Choroid plexus epithelial cell (primary cell): Measurements from ENCODE around the gene MORN2.

Source experiments
- DNase-seq: peaks from one replicate; pipeline ENCODE4 v3.0.0-alpha.2; 2010; ENCODE audit warnings: low read depth
- H3K4me3 ChIP-seq: 2 replicates; pipeline ENCODE4 v1.5.1; 2011; ENCODE audit warnings: low read depth, mild to moderate bottlenecking, control low read depth, low read length, moderate library complexity
- CTCF ChIP-seq: conservative IDR thresholded peaks from 2 replicates; pipeline ENCODE4 v1.5.1; 2011; ENCODE audit warnings: low read depth, mild to moderate bottlenecking, control low read depth, inconsistent platforms, low read length, moderate library complexity

MORN2 gene

DNA sequence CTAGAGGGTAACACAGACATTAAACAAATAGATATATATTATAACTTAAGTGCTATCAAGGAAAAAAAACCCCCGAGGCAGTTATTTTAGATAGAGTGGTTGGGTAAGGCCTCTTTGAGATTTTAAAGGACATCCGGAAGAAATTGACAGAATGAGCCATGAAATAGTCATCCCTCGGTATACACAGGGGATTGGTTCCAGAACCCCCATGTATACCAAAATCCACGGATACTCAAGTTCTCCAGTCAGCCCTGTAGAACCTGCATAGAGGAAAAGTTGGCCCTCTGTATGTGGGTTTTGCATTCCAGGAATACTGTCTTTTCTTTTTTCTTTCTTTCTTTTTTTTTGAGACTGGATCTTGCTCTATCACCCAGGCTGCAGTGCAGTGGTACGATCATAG, 2.0 kb upstream of the MORN2 start:
- no peak for TF ChIP-seq CTCF
- no peak for DNase-seq
- H3K4me3 ChIP-seq: no peak overlapping the region

DNA sequence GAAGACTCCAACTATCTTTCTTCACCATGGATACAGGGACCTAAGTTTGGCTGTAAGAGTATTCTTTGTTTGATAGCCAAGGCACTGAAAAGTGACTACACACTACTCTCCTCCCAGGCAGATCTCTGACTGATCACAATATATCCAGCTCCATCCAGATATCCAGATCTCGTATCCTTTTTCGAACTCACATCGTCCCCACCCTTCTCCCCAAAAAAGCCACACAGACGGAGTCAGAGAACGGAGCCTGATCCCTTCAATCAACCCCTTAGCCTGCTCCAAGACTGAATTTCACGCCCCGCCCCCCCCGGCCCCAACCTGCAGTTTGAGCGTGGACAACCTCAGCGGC, 575 bp upstream of the MORN2 start:
- H3K4me3 ChIP-seq: peak overlapping the region; percentile 71
- TF ChIP-seq CTCF: no peak
- no peak for DNase-seq

- TF ChIP-seq CTCF: no peak
- H3K4me3 ChIP-seq: peak overlapping the region; percentile 71
- no peak for DNase-seq
Measured at GRCh38 chr2:38876407-38876806, 631 bp downstream of the MORN2 start.

GRCh38 chr2:38886063-38886462, 10.3 kb downstream of the MORN2 start:
- no peak for DNase-seq
- no peak for TF ChIP-seq CTCF
- no peak overlapping the region for H3K4me3 ChIP-seq

GRCh38 chr2:38887347-38887746, 11.6 kb downstream of the MORN2 start:
- no peak for DNase-seq
- TF ChIP-seq CTCF: no peak
- no peak overlapping the region for H3K4me3 ChIP-seq

GRCh38 chr2:38887902-38888554, 12.3 kb downstream of the MORN2 start:
- no peak for TF ChIP-seq CTCF
- no peak for DNase-seq
- H3K4me3 ChIP-seq: no peak overlapping the region

DNA sequence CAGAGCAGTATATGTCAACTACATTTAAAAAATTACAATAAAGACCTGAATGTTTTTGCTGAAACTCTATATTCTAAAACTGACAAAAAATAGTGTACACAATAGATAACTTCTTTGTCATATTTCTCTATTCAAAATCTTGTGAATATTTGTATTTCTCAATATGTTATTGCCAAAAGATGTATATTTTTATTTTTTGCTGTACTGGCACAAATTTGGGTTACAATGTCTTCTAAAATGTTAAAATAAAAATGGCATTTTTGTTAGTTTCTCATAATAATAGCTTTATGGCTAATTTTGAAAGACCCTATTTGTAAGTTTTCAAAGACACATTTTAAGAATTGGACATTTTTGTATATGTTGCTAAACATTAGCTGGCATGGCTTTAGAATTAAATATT, 13.3 kb downstream of the MORN2 start:
- TF ChIP-seq CTCF: no peak
- DNase-seq: no peak
- H3K4me3 ChIP-seq: no peak overlapping the region
